ENCODE results near the gene ME2.
"Not testable (repeated sequence)": the region's sequence is repeated elsewhere in the genome, so short reads cannot be mapped to it uniquely, and the experiment has no call there.

DNA sequence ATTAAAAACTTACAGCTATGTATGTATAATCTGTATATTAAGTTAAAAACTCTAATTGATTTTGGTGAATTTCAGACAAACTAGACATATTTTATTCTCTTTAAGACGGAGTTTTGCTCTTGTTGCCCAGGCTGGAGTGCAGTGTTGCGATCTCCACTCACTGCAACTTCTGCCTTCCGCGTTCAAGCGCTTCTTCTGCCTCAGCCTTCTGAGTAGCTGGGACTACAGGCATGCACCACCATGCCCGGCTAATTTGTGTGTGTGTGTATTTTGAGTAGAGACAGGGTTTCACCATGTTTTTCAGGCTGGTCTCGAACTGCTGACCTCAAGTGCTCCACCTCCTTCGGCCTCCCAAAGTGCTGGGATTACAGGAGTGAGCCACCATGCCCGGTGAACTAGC, 2.0 kb downstream of the ME2 start:
- not testable (repeated sequence) for TF ChIP-seq POLR2A, POLR2AphosphoS5 (IDR thresholded peaks at IDR 0.05)
- TF ChIP-seq, protein P1, sequence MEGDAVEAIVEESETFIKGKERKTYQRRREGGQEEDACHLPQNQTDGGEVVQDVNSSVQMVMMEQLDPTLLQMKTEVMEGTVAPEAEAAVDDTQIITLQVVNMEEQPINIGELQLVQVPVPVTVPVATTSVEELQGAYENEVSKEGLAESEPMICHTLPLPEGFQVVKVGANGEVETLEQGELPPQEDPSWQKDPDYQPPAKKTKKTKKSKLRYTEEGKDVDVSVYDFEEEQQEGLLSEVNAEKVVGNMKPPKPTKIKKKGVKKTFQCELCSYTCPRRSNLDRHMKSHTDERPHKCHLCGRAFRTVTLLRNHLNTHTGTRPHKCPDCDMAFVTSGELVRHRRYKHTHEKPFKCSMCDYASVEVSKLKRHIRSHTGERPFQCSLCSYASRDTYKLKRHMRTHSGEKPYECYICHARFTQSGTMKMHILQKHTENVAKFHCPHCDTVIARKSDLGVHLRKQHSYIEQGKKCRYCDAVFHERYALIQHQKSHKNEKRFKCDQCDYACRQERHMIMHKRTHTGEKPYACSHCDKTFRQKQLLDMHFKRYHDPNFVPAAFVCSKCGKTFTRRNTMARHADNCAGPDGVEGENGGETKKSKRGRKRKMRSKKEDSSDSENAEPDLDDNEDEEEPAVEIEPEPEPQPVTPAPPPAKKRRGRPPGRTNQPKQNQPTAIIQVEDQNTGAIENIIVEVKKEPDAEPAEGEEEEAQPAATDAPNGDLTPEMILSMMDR (IDR thresholded peaks at IDR 0.05), result not testable (repeated sequence)
